M059J (cell line): ENCODE measurements around the gene MTRR. TPM values are rescaled to one million over a fixed set of nuclear protein-coding genes. Genes with fewer than 3 reads are reported as not detected.

Source experiments
- total RNA-seq: library from RNA; depleted of rRNA; stranded (reverse); fragments of >200 nt; shearing (Covaris generic); gene quantifications from 2 replicates; pipeline ENCODE4 v1.2.3, GENCODE V29; 2014; rRNA removed

Gene MTRR
- total RNA-seq, 1 experiment from 2014 or later, result 55.0 TPM

Other genes with a start within 250 kb of the MTRR start
- gene CFAP90, start 18.0 kb upstream of the MTRR start, total RNA-seq, result 0.44 TPM in 1 of 2 replicates, not detected in the other
- gene FASTKD3, start 117 bp upstream of the MTRR start, total RNA-seq, result 30.7 and 32.6 TPM in 2 replicates